Renal cortical epithelial cell (primary cell): ENCODE data around the gene CPA4. TPM values are rescaled to one million over a fixed set of nuclear protein-coding genes. Genes with fewer than 3 reads are reported as not detected.
A peak's percentile ranks its signal among the peaks of the same experiment; 100 is the strongest.

Experiments used
- DNase-seq: peaks from one replicate; pipeline ENCODE4 v3.0.0-alpha.2; 2011; ENCODE audit warnings: low read depth
- total RNA-seq: library from RNA; depleted of rRNA; stranded (reverse); fragments of >200 nt; gene quantifications from 2 replicates; pipeline ENCODE4 v1.2.3, GENCODE V29; 2014

CPA4 gene
- total RNA-seq, 1 donor from 2014 or later: 22.7 TPM

DNA sequence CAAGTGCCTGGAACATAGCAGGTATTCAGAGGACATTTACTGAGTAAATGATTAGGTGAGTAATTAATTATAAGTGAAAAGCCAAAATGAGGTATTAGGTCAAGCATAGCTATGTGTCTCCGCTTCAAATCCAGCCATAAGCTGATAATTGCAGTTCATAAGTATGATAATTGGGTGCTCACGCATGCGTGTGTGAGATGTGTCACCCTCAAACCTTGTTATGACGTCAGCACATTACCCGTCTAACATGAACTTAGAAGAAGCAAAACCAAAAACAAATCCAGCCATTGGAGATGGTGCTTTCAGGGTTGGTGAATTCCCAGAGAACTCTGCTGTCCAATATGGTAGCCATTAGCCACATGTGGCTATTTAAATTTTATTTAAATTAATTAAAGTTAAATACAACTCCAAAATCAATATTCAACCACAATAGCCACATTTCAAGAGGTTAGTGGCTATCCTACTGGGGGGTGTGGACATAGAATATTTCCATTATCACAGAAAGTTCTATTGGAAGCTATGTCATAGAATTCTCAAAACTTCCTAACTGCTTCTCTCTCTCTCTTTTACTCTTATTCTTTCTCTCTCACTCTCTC is 51.4 kb downstream of the CPA4 start, which contains the start of gene CPA5:
Gene CPA5 (plus strand): TSS at position 546 of the 596 bp plus-strand sequence. CDS start 1,670 bp downstream, outside the sequence.
- DNase-seq: peak; percentile 57

DNA sequence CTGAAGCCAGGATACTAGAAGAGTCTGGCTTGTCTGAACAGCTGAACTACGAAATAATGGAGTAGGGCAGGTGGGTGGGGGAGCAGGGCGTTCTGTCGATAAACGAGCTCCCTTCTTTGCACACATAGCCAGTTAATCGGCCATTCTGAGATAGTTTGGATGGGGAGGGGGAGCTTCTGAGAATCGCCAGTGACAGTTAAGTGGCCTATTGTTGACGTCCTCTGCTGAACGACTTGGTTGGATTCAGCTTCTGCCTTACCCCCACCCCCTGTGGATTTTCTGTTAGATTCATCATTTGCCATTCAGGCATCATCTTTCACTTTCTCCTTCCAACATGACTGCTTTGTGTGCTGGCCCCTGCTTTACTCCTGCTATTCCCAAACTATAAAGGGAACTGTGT is 52.2 kb downstream of the CPA4 start:
- DNase-seq: no peak

DNA sequence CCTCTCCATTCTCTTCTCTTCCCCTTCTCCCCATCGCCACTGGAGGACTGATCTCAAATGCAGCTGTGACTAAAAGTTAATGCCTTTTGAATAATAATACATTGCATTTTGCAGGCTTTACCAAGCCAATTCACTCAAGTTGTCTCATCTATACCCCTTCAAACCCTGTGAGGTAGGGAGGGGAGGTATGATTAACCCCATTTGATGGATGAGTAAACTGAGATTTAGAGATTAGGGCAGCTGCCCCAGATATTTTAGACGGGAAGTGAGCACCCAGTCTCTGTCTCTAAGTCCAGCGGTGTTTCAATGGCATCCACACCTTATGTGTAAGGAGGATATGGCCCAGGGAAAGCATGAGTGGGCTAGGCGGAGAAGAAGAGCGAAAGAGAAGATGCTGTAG is 52.8 kb downstream of the CPA4 start:
- no peak for DNase-seq

DNA sequence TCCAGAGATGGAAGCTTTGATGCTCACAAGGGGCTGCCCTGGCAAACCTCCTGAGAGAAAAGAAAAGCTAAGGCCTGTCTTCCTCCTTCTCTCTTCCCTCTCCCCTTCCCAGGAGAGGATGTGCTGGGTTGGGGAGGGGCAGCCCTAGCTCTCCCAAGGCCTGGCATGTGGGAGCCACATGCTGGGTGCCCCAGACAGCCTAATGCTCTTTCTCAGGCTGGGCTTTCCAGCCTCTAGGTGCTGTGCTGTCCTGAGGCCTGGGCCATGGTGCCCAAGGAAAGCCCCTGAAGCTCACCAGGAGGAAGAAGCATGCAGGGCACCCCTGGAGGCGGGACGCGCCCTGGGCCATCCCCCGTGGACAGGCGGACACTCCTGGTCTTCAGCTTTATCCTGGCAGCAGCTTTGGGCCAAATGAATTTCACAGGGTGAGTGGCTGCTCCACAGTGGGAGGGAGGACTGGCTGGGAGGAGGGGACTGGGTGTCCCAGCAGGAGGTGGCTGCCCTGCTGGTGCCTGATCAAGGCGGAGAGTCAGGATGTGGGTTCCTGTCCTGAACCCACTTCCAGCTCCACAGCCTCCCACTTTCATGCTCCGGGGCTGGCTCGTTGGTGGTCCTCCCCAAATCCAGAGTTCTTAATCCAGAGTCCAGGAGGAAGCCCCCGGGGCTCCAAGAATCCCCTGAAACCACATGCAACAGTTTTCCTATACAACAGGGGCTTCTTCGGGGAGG is 53.4 kb downstream of the CPA4 start:
- DNase-seq: no peak

DNA sequence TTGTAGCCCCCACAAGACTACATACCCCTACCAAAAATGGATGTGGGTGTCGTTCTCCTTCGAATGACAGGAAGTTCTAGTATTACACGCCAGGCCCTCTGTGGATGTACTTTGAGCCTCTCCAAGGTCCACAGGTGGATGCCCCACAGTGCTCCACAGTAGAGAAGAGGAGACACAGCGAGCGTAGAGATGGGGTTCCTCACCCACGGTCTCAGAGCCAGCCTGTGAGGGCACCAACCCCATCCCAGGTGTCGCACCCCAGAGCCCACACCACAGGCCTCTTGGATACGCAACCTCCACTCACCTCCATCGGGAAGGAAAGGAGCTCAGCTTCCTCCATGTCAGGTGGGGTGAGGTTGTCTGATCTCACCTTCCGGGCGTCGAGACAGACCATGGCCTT is 54.0 kb downstream of the CPA4 start:
- DNase-seq: no peak

DNA sequence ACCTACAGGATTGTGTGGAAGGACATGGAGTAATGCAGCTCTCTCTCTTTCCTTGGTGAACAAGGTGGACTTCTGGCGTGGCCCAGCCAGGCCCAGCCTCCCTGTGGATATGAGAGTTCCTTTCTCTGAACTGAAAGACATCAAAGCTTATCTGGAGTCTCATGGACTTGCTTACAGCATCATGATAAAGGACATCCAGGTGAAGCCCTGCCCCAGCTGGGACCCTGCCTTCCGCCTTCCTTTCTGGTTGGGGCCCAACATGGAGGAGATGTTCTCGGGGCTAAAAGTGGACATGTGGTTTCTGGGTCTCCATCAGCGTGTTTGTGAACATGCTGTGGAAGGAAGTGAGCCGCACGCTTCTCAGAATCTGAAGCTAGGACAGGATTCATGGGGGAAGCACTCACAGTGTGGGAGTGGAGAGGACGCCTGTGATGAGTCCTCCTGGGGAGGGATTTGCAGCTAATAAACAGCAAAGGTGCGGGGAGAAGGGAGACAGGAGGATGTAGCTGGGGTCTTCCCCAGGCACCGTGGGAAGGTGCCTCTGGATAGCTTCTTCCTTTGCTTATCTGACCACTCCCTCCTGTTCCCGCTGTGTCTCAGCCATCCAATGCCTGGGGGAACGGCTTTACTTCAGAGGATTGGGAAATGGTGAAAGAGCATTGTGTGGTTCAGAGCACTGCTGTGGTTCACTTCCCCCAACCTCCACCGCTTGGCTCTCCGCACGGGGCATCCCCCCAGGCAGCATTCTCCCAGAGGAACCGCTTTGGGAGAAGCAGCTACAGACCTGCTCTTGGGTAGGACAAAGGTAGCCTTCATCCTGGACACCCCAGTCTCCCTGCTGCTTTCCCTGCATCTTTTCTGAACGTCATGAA is 57.2 kb downstream of the CPA4 start:
- DNase-seq: peak; percentile 85

DNA sequence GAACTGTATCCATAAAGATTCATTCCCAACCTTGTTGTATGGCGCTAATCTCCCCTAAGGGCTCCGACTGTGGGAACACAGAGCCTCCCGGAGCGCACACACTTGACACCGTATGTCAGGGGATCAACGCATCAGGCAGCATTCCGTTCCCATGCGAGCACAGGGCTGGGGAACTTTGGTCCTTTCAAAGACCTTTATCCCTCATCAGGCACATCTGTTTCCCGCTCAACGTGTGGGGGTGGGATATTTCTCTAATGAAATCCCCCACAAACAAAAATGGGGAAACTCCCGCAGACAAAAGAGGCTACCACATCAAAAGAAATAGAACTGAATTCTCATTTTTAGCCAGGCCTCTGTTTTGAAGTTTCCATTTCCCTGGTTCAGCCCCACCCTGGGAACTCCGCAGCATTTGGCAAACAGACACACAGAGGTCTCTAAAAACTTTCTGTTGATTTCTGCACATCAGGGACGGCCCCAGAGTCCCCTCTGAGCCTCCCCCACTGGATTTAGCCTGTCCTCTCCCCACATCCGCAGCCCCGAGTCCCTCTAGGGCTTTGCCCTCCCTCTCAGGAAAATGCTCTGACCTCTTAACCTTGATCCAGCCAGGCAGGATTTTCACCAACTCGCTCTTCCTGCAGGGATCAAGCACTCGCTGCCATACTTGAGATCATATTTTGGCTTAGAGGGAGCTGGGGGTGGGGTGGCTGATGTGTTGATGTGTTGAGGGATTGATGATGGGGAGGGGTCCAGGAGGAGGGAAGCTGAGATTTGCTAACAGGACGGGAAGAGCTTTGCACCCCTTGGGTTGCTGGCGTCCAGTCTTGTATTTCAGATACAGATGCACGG is 58.2 kb downstream of the CPA4 start:
- no peak for DNase-seq

DNA sequence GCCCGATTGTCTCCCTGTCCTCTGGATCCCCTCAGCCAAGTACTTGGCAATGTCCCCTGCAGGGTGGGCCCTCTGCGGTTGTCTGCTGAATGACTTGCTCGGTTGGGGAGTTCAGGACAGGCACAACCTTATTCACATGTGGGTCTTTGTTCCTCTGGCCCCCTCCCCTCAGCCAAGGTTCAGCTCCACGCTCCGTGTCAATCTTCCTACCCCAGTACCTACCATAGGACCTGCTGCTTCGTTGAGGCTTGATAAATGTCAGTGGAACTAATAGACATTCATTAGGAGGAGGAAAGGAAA is 58.8 kb downstream of the CPA4 start:
- DNase-seq: no peak

DNA sequence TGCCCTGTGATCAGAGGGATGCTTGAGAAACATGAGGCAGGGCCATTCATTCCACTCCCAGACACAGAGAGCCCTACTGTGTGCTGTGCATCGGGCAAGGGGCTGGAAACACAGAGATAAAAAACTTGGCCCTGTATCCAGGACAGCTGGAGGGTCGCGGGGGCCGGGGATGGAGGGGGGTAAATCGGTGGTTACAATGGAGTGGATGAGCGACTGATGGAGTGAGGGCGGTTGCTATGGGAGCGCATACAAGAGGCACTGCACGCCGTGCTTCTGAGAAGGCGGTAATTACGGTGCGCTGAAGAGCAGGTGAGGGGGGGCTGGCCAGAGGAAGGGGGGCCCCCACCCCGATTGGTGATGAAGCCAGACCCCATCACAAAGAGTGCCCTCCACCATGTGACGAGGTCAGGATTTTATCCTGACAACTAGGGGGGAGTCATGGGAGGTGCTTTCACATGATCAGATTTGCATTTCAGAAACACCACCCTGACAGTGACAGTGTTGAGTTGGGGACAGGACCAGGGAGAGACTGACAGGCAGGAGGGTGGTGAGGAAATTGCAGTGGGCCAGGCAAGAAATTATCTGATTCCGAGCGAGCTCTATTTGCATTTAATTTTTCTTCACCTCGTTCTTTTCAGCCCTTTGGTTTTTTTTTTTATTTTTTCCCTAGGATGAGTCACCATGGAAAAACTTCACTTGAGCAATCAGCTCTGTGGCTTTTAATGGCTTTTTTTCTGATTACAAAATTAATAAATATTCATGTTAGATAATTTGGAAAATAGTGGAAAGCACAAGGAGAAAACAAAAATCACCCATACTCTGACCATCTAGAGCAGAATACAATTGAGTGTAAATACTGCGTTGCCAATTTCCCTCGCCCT is 59.5 kb downstream of the CPA4 start:
- DNase-seq: peak; percentile 79

DNA sequence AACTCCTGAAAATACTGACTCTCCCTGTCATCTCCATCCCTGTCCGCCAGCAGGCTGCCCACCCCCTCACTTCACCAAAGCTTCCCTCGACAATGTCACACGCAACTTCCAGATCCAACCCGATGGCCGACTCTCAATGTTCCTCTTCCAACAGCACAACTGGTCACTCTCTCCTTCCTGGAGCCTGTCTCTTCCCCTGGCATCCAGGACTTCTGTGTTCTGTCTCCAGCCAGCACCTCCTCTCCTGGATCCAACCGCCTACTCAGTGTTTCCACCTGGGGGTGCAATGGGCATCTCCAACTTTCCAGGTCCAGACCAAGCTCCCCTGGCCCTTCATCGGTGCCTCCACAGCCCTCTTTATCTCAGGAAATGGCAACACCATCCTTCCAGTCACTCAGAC is 60.2 kb downstream of the CPA4 start:
- DNase-seq: no peak

DNA sequence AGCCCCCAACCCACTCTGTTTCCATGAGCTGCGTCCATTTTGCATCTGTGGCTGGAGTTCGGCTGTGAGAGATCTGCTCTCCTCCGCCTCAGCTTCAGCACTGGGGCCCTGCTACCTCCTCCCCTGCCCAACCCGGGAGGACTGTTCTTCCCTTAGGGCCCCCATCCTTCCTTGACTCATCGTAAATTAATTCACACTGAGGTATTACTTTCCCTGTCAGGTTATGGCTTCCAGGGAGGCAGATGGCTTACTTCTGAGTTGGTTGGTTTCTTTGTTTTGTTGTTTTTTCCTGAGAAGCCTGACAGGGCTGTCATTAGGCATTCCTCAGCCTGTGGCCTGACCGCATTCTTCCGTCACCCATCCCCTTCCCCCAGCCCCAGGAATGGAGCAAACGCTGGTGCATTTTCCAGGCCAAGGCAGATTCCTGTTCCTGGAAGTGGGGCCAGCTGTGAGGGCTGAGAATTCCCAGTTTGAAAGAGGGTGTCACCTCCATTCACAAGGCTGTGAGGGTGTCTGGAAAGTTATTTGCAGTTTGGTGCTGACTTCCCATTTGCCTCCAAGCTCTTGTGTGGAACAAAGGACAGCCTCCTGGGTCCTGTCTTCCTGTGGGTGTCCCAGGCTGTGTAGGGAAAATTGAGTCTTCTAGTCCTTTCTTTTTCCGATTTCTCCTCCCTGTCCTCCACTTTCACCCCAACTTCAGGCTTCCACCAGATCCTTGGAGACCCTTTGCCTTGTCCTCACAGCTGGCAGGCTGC is 63.3 kb downstream of the CPA4 start:
- peak; percentile 99 for DNase-seq

DNA sequence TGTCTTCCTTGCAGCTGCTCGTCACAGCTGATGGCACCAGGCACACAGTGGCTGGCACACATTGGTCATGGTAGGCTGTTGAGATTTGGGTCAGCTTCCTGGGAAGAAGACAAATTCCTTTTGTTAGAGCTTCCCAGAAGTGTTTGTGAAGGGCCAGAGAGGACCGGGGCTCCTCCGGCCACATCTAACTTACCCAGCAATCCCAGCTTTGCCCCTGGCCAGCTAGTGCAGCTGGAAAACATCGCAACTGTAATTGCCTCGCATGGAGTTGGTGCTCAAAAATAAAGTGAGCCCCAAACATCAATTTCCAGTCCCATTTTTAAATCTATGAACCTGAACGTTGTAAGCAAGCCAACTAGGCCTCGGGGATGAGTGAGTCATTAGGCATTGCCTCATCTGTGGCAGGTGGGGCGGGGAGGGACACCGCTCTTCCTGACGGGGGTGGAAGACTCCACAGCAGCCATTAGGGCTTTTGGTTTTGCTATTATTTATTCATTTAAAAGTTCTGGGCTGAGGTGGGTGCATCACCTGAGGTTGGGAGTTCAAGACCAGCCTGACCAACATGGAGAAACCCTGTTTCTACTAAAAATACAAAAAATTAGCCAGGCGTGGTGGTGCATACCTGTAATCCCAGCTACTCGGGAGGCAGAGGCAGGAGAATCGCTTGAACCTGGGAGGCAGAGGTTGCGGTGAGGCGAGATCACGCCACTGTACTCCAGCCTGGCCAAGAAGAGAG is 64.1 kb downstream of the CPA4 start:
- DNase-seq: peak; percentile 95

DNA sequence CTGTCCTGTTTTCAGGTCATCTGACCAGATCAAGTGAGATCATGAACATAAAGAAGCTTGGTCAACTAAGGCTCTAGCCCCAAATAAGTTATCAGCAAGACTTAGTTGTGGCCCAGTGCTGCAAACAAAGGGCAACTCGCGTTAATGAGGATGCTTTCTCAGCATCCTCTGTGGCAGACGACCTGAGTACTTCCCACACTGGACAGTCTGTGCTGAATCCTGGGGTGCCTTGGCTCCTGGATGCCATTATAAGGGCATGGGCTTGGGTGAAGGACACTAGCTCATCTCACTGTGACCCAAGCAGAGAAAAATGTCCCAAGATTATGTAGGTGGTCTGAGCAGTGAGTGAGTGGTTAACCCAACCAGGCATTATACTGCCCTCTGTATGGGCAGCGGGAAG is 65.5 kb downstream of the CPA4 start:
- DNase-seq: no peak

DNA sequence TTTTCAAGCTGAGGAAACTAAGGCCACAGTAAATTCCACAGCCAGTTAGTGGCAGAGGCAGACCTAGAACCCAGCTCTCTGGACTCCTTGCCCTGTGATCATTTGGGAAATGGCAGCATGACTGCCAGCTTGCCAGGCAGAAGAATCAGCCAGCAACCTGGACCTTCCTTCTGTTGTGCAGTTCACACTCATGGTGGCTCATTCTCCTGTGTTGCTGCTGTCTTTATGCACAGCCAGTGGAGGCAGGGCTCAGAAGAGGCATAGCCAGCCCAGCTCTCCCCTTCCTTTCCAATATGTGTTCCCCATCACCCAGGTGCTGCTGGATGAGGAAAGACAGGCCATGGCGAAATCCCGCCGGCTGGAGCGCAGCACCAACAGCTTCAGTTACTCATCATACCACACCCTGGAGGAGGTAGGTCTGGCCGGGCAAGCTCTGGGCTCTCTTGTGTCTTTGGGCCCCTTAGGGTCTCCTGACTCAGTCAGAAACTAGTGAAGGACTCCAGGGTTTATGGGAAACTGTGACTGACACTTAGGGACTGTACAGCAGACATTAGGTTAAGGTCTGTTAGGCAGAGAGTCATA is 66.4 kb downstream of the CPA4 start:
- no peak for DNase-seq

DNA sequence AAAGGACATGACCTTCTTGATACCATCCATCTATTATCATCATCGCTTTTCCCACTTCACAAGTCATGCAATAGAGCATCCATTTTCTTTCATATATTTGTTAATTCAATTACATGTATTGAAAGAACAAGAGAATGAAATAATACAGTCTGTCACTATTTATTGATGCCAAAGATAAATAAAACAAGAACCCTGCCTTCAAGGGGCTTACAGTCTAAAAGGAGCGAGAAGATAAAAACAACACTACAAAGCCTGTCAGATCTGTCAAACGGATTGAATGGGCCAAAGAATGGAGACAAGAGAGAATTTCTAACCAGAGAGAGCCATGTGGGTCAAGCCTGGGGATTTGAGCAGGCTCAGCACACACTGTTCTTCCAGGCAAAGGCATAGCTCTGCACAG is 67.6 kb downstream of the CPA4 start:
- DNase-seq: no peak

DNA sequence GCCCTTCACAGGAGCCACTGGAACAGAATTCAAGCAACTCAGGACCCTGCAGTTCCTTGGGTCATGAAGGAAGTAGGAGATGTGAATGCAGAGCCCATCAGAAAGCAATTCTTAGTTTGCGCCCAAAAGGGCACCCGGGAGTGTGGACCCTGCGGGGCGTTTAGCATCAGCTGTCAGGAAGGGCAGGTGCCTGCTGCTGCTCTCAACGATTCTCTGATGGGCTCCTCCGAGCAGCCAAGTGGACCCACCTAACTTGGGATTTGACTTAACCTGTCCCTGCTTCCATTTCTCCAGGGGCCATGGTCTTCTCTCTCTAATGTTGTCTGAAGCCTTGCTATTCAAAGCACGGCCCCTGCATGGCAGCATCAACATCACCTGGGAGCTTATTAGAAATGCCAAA is 68.7 kb downstream of the CPA4 start:
- DNase-seq: no peak

DNA sequence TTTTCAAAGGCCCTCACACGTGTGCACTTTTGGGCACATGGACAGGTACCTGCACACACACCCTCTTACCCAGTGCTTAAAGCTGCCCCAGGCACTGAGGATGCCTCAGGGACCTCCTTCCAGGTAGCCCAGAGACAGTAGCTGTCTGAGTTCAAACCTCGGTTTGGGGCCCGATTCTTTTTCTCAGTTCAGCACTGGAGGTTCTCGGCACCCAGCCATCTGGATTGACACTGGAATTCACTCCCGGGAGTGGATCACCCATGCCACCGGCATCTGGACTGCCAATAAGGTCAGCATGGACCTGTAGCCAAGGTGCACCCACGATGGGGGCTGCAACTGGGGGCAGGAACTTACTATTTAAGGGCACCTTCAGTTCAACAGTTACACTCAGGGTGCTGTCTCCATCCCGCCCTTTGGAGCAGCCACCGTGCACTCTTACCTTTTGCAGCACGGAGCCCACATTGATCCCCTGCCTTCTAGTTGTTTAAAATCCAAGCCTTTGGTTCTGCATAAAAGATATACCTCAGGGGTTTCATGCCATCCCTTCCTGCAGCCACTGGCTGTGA is 69.4 kb downstream of the CPA4 start:
- DNase-seq: no peak

DNA sequence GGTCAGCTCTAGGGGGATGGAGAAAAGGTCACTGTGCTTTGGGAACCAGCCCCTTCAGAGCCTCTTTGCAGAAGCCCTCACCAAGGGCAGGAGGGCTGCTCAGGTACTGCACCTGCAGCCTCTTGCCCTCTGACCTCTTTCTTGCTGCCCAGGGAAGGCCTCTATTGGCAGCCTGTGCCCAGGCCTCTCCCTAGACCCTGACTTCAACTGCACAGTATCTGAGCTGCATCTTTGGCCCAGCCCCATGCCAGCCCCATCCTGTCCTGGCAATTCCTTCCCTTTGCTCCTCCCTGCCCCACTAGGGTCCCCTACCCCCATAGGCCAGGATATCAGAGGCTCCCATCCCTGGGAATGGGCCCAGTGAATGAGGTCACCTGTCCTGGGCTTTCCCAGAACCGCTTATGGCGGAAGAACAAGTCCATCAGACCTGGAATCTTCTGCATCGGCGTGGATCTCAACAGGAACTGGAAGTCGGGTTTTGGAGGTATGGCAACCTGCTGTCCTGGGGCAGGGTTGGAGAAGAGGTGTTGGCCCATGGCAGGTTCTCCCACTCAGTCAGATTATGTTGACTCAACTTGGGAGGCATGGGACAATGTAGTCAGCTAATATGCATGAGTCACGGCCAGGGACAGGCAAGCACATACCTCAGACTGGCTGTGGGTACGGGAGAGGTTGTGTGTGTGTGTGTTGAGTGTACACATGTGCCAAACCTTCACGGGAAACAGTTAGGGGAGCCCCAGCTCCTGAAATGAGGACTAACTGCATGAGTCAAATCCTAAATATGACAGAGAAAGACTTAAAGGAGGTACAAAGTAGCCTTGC is 70.3 kb downstream of the CPA4 start:
- DNase-seq: peak; percentile 99
